Peyer's patch (tissue), 4 donors: ENCODE results near the gene EMILIN3.

ENCODE experiments used
- POLR2A ChIP-seq, 2 donors: fragments of 450-650 bp; IDR thresholded peaks; one replicate each; pipeline ENCODE4 v1.5.1; 2017; ENCODE audit warnings: antibody characterized with exemption in 2 of 2, mild to moderate bottlenecking in 2 of 2, moderate library complexity in 2 of 2
- TF ChIP-seq, protein P1 (sequence below), 6 experiments: fragments of 450-650 bp in 4 of 6; fragments of 200-600 bp in 2 of 6; sonication (generic) in 1 of 6; IDR thresholded peaks; one replicate each; pipeline ENCODE4 v1.5.1; 2017 to 2019; ENCODE audit warnings: antibody characterized with exemption in 6 of 6, mild to moderate bottlenecking in 3 of 6, moderate library complexity in 1 of 6

DNA sequence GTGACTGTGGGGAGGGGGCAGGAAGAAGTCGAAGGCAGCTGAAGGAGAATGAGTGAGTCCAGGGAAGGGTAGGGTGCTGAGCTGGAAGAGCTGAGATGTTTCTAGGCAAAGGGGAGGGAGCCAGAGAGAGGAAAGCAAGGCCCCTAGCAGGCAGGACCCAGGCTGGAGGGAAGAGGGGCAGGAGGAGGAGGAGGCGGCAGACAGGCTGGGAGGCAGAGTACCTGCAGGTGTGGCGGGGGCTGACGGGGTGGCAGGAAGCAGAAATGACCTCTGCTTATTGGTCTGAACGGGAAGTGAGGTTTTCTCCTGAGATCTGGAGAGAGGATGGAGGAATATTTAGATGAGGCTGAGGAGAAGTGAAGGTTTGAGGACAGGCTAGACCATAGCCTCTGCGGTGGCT lies 10.7 kb upstream of the EMILIN3 start:
- TF ChIP-seq, protein P1, sequence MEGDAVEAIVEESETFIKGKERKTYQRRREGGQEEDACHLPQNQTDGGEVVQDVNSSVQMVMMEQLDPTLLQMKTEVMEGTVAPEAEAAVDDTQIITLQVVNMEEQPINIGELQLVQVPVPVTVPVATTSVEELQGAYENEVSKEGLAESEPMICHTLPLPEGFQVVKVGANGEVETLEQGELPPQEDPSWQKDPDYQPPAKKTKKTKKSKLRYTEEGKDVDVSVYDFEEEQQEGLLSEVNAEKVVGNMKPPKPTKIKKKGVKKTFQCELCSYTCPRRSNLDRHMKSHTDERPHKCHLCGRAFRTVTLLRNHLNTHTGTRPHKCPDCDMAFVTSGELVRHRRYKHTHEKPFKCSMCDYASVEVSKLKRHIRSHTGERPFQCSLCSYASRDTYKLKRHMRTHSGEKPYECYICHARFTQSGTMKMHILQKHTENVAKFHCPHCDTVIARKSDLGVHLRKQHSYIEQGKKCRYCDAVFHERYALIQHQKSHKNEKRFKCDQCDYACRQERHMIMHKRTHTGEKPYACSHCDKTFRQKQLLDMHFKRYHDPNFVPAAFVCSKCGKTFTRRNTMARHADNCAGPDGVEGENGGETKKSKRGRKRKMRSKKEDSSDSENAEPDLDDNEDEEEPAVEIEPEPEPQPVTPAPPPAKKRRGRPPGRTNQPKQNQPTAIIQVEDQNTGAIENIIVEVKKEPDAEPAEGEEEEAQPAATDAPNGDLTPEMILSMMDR (IDR thresholded peaks at IDR 0.05) = no peak
- no peak for TF ChIP-seq POLR2A (IDR thresholded peaks at IDR 0.05)
